ENCODE measurements around the gene TTPAL. TPM values are rescaled to one million over a fixed set of nuclear protein-coding genes. Genes with fewer than 3 reads are reported as not detected.

Gene TTPAL
- total RNA-seq, 8 experiments from 2014 or later, result 7.1 to 18.9 (median 11.9) TPM

GRCh38 chr20:44495257-44495656 lies 19.6 kb downstream of the TTPAL start:
- H3K4me3 ChIP-seq, result no peak overlapping the region
- no peak overlapping the region for H3K27ac ChIP-seq
- peak in 1 of 8 experiments; percentile 4 for ATAC-seq (replicated peaks in 6 of 8)
- in situ Hi-C loops (cut with MboI; ENCODE audit: low pct_unique_long_range_greater_than_20kb in 2 of 9, low sequenced_read_pairs in 9 of 9, unreplicated experiment in 9 of 9), result loop anchor here in 2 of 9 experiments (25.0 kb wide), 1 partner anchor 117 kb away; no protein-coding TSS in a partner anchor
- no peaks in the 10 kb centered on the region for H3K4me1 ChIP-seq (replicated peaks in 1 of 2)
- 55 to 100% (median 86%) methylated on average over 1 of the region's 1 CpG; no CpG with 5 or more reads in 5 of the 10 experiments for WGBS, 10 experiments

GRCh38 chr20:44495802-44496481 lies 20.3 kb downstream of the TTPAL start:
- in situ Hi-C loops (cut with MboI; ENCODE audit: low pct_unique_long_range_greater_than_20kb in 2 of 9, low sequenced_read_pairs in 9 of 9, unreplicated experiment in 9 of 9), result loop anchor here in 2 of 9 experiments (25.0 kb wide), 1 partner anchor 116 kb away; no protein-coding TSS in a partner anchor
- Histone ChIP-seq H3K4me1 (replicated peaks in 1 of 2) (no peaks in the 10 kb centered on the region), H3K27ac (no peak overlapping the region), H3K4me3 (no peak overlapping the region)
- 44 to 100% (median 100%) methylated on average over 1 to 3 of the region's 3 CpGs; no CpG with 5 or more reads in 3 of the 10 experiments for WGBS, 10 experiments
- ATAC-seq (replicated peaks in 6 of 8), result peak in 5 of 8 experiments; percentile 12 to 70 (median 36)

- in situ Hi-C loops (cut with MboI; ENCODE audit: low pct_unique_long_range_greater_than_20kb in 2 of 9, low sequenced_read_pairs in 9 of 9, unreplicated experiment in 9 of 9), result loop anchor here in 2 of 9 experiments (25.0 kb wide), 1 partner anchor 115 kb away; no protein-coding TSS in a partner anchor
- WGBS, 10 experiments, result 0 to 79% (median 75%) methylated on average over 1 to 3 of the region's 3 CpGs; no CpG with 5 or more reads in 5 of the 10 experiments
- Histone ChIP-seq H3K4me3 (no peak overlapping the region), H3K27ac (no peak overlapping the region), H3K4me1 (replicated peaks in 1 of 2) (no peaks in the 10 kb centered on the region)
- ATAC-seq (replicated peaks in 6 of 8), result peak; percentile 22 to 81 (median 55)
Measured at GRCh38 chr20:44496976-44497375, 21.3 kb downstream of the TTPAL start.

- no peak overlapping the region for H3K4me3 ChIP-seq
- no peak for ATAC-seq (replicated peaks in 6 of 8)
- in situ Hi-C loops (cut with MboI; ENCODE audit: low pct_unique_long_range_greater_than_20kb in 2 of 9, low sequenced_read_pairs in 9 of 9, unreplicated experiment in 9 of 9), result loop anchor here in 2 of 9 experiments (25.0 kb wide), 1 partner anchor 115 kb away; no protein-coding TSS in a partner anchor
- 46 to 100% (median 85%) methylated on average over 1 to 3 of the region's 3 CpGs; no CpG with 5 or more reads in 2 of the 10 experiments for WGBS, 10 experiments
- no peaks in the 10 kb centered on the region for H3K4me1 ChIP-seq (replicated peaks in 1 of 2)
- H3K27ac ChIP-seq, result no peak overlapping the region
Measured at GRCh38 chr20:44497761-44498160, 22.1 kb downstream of the TTPAL start.

GRCh38 chr20:44500221-44500620 lies 24.5 kb downstream of the TTPAL start:
- no peak overlapping the region for H3K4me3 ChIP-seq
- no peak for ATAC-seq (replicated peaks in 6 of 8)
- 80 to 100% (median 98%) methylated on average over 1 to 3 of the region's 3 CpGs; no CpG with 5 or more reads in 4 of the 10 experiments for WGBS, 10 experiments
- H3K27ac ChIP-seq, result no peak overlapping the region
- no peaks in the 10 kb centered on the region for H3K4me1 ChIP-seq (replicated peaks in 1 of 2)
- in situ Hi-C loops (cut with MboI; ENCODE audit: low pct_unique_long_range_greater_than_20kb in 2 of 9, low sequenced_read_pairs in 9 of 9, unreplicated experiment in 9 of 9), result loop anchor here in 1 of 9 experiments (25.0 kb wide), 1 partner anchor 112 kb away; no protein-coding TSS in a partner anchor

GRCh38 chr20:44501448-44501847 lies 25.8 kb downstream of the TTPAL start:
- ATAC-seq (replicated peaks in 6 of 8), result peak in 1 of 8 experiments; percentile 56
- WGBS, 10 experiments, result 42 to 100% (median 92%) methylated on average over 1 to 5 of the region's 5 CpGs; no CpG with 5 or more reads in 1 of the 10 experiments
- in situ Hi-C loops (cut with MboI; ENCODE audit: low pct_unique_long_range_greater_than_20kb in 2 of 9, low sequenced_read_pairs in 9 of 9, unreplicated experiment in 9 of 9), result loop anchor here in 1 of 9 experiments (25.0 kb wide), 1 partner anchor 111 kb away; no protein-coding TSS in a partner anchor
- no peaks in the 10 kb centered on the region for H3K4me1 ChIP-seq (replicated peaks in 1 of 2)
- no peak overlapping the region for H3K27ac ChIP-seq
- H3K4me3 ChIP-seq, result no peak overlapping the region

GRCh38 chr20:44502968-44503367 lies 27.3 kb downstream of the TTPAL start:
- no peak overlapping the region for H3K4me3 ChIP-seq
- H3K27ac ChIP-seq, result no peak overlapping the region
- no peaks in the 10 kb centered on the region for H3K4me1 ChIP-seq (replicated peaks in 1 of 2)
- 83 to 100% (median 100%) methylated on average over 1 of the region's 1 CpG; no CpG with 5 or more reads in 2 of the 10 experiments for WGBS, 10 experiments
- in situ Hi-C loops (cut with MboI; ENCODE audit: low pct_unique_long_range_greater_than_20kb in 2 of 9, low sequenced_read_pairs in 9 of 9, unreplicated experiment in 9 of 9), result loop anchor here in 1 of 9 experiments (25.0 kb wide), 1 partner anchor 109 kb away; no protein-coding TSS in a partner anchor
- ATAC-seq (replicated peaks in 6 of 8), result no peak

GRCh38 chr20:44504402-44505307 lies 29.0 kb downstream of the TTPAL start:
- Histone ChIP-seq H3K27ac (no peak overlapping the region), H3K4me1 (replicated peaks in 1 of 2) (no peaks in the 10 kb centered on the region), H3K4me3 (no peak overlapping the region)
- in situ Hi-C loops (cut with MboI; ENCODE audit: low pct_unique_long_range_greater_than_20kb in 2 of 9, low sequenced_read_pairs in 9 of 9, unreplicated experiment in 9 of 9), result loop anchor here in 1 of 9 experiments (25.0 kb wide), 1 partner anchor 108 kb away; no protein-coding TSS in a partner anchor
- 79 to 100% (median 96%) methylated on average over 1 to 6 of the region's 6 CpGs for WGBS, 10 experiments
- ATAC-seq (replicated peaks in 6 of 8), result no peak

GRCh38 chr20:44509762-44510161 lies 34.1 kb downstream of the TTPAL start:
- Histone ChIP-seq H3K27ac (no peak overlapping the region), H3K4me3 (no peak overlapping the region), H3K4me1 (replicated peaks in 1 of 2) (no peaks in the 10 kb centered on the region)
- no peak for ATAC-seq (replicated peaks in 6 of 8)
- in situ Hi-C loops (cut with MboI; ENCODE audit: low pct_unique_long_range_greater_than_20kb in 2 of 9, low sequenced_read_pairs in 9 of 9, unreplicated experiment in 9 of 9), result loop anchor here in 1 of 9 experiments (25.0 kb wide), 1 partner anchor 103 kb away; no protein-coding TSS in a partner anchor
- 85 to 100% (median 93%) methylated on average over 1 to 4 of the region's 4 CpGs; no CpG with 5 or more reads in 2 of the 10 experiments for WGBS, 10 experiments

- Histone ChIP-seq H3K4me1 (replicated peaks in 1 of 2) (no peaks in the 10 kb centered on the region), H3K4me3 (no peak overlapping the region), H3K27ac (no peak overlapping the region)
- peak in 1 of 8 experiments; percentile 47 for ATAC-seq (replicated peaks in 6 of 8)
- in situ Hi-C loops (cut with MboI; ENCODE audit: low pct_unique_long_range_greater_than_20kb in 2 of 9, low sequenced_read_pairs in 9 of 9, unreplicated experiment in 9 of 9), result loop anchor here in 1 of 9 experiments (25.0 kb wide), 1 partner anchor 98 kb away; no protein-coding TSS in a partner anchor
- WGBS, 10 experiments, result 34 to 97% (median 87%) methylated on average over 3 to 10 of the region's 10 CpGs; no CpG with 5 or more reads in 1 of the 10 experiments
Measured at GRCh38 chr20:44513871-44514270, 38.2 kb downstream of the TTPAL start.

- Histone ChIP-seq H3K27ac (no peak overlapping the region), H3K4me3 (no peak overlapping the region), H3K4me1 (replicated peaks in 1 of 2) (peaks cover 10 to 11% of the 10 kb centered on the region in 2 donors)
- 16 to 92% (median 72%) methylated on average over 3 to 7 of the region's 7 CpGs; no CpG with 5 or more reads in 4 of the 10 experiments for WGBS, 10 experiments
- ATAC-seq (replicated peaks in 6 of 8), result peak in 2 of 8 experiments; percentile 20 to 24
- in situ Hi-C loops (cut with MboI; ENCODE audit: low pct_unique_long_range_greater_than_20kb in 2 of 9, low sequenced_read_pairs in 9 of 9, unreplicated experiment in 9 of 9), result loop anchor here in 1 of 9 experiments (25.0 kb wide), 1 partner anchor 96 kb away; no protein-coding TSS in a partner anchor
Measured at GRCh38 chr20:44516491-44516890, 40.8 kb downstream of the TTPAL start.

- Histone ChIP-seq H3K4me3 (no peak overlapping the region), H3K27ac (no peak overlapping the region), H3K4me1 (replicated peaks in 1 of 2) (peaks cover 10 to 13% of the 10 kb centered on the region in 2 donors)
- WGBS, 10 experiments, result 50 to 100% (median 89%) methylated on average over 1 to 3 of the region's 3 CpGs; no CpG with 5 or more reads in 2 of the 10 experiments
- no peak for ATAC-seq (replicated peaks in 6 of 8)
- in situ Hi-C loops (cut with MboI; ENCODE audit: low pct_unique_long_range_greater_than_20kb in 2 of 9, low sequenced_read_pairs in 9 of 9, unreplicated experiment in 9 of 9), result loop anchor here in 1 of 9 experiments (25.0 kb wide), 1 partner anchor 95 kb away; no protein-coding TSS in a partner anchor
Measured at GRCh38 chr20:44517454-44517853, 41.8 kb downstream of the TTPAL start.
